HepG2 (cell line): Measurements from ENCODE around the gene RCOR1. TPM values are rescaled to one million over a fixed set of nuclear protein-coding genes. Genes with fewer than 3 reads are reported as not detected.
A peak's percentile ranks its signal among the peaks of the same experiment; 100 is the strongest.

Experiments used
- ARNTL ChIP-seq: sonication (generic); formaldehyde crosslinking; IDR thresholded peaks from 2 replicates; pipeline ENCODE4 v1.4.0; 2020; ENCODE audit warnings: mild to moderate bottlenecking, missing genetic modification reagents
- ATF1 ChIP-seq: IDR thresholded peaks from 2 replicates; pipeline ENCODE4 v1.6.1; 2016; ENCODE audit warnings: mild to moderate bottlenecking, control low read depth
- CC2D1A ChIP-seq: sonication (generic); formaldehyde crosslinking; IDR thresholded peaks from 2 replicates; pipeline ENCODE4 v1.8.1; 2023; ENCODE audit warnings: mild to moderate bottlenecking, missing genetic modification reagents
- DPF2 ChIP-seq: sonication (generic); formaldehyde crosslinking; IDR thresholded peaks from 2 replicates; pipeline ENCODE4 v1.4.0; 2020; ENCODE audit warnings: mild to moderate bottlenecking, low read depth, missing genetic modification reagents, borderline replicate concordance
- ELF1 ChIP-seq: sonication (generic); formaldehyde crosslinking; IDR thresholded peaks from 2 replicates; pipeline ENCODE4 v1.4.0; 2020; ENCODE audit warnings: missing genetic modification reagents
- GATA4 ChIP-seq: sonication (generic); IDR thresholded peaks from 2 replicates; pipeline ENCODE4 v1.6.1; 2016; ENCODE audit warnings: antibody characterized with exemption, low read depth, borderline replicate concordance
- HCFC1 ChIP-seq: fragments of 150-350 bp; IDR thresholded peaks from 2 replicates; pipeline ENCODE4 v1.6.1; 2014; ENCODE audit warnings: low read depth, low read length
- HIVEP1 ChIP-seq: sonication (generic); formaldehyde crosslinking; IDR thresholded peaks from 2 replicates; pipeline ENCODE4 v1.4.0; 2020; ENCODE audit warnings: mild to moderate bottlenecking, missing genetic modification reagents
- KDM5B ChIP-seq: sonication (generic); formaldehyde crosslinking; IDR thresholded peaks from 2 replicates; pipeline ENCODE4 v1.4.0; 2020; ENCODE audit warnings: missing genetic modification reagents, mild to moderate bottlenecking, borderline replicate concordance
- MEF2D ChIP-seq: sonication (generic); formaldehyde crosslinking; IDR thresholded peaks from 2 replicates; pipeline ENCODE4 v1.5.1; 2020; ENCODE audit warnings: mild to moderate bottlenecking, missing genetic modification reagents
- MIXL1 ChIP-seq: IDR thresholded peaks from 2 replicates; pipeline ENCODE4 v1.6.1; 2016
- NFE2L2 ChIP-seq: fragments of 150-350 bp; IDR thresholded peaks from 2 replicates; pipeline ENCODE4 v1.6.1; 2014; ENCODE audit warnings: low read length
- NFIB ChIP-seq: sonication (generic); formaldehyde crosslinking; IDR thresholded peaks from 2 replicates; pipeline ENCODE4 v1.9.0; 2021; ENCODE audit warnings: missing genetic modification reagents, mild to moderate bottlenecking, borderline replicate concordance
- NR2C2 ChIP-seq: sonication (generic); formaldehyde crosslinking; IDR thresholded peaks from 2 replicates; pipeline ENCODE4 v1.4.0; 2020; ENCODE audit warnings: missing genetic modification reagents, mild to moderate bottlenecking, moderate library complexity, borderline replicate concordance
- NR2F2 ChIP-seq: IDR thresholded peaks from 2 replicates; pipeline ENCODE4 v1.6.1; 2012; ENCODE audit warnings: low read depth, inconsistent platforms, borderline replicate concordance
- RELA ChIP-seq: sonication (generic); formaldehyde crosslinking; IDR thresholded peaks from 2 replicates; pipeline ENCODE4 v1.4.0; 2020; ENCODE audit warnings: missing genetic modification reagents
- SMC3 ChIP-seq: IDR thresholded peaks from 2 replicates; pipeline ENCODE4 v1.6.1; 2011; ENCODE audit warnings: low read length, improper control_type of control experiment
- YEATS4 ChIP-seq: sonication (generic); formaldehyde crosslinking; IDR thresholded peaks from 2 replicates; pipeline ENCODE4 v1.4.0; 2020; ENCODE audit warnings: missing genetic modification reagents, borderline replicate concordance
- ZNF383 ChIP-seq: sonication (generic); formaldehyde crosslinking; IDR thresholded peaks from 2 replicates; pipeline ENCODE4 v1.4.0; 2020; ENCODE audit warnings: missing genetic modification reagents, mild to moderate bottlenecking, borderline replicate concordance
- ZNF652 ChIP-seq: IDR thresholded peaks from 2 replicates; pipeline ENCODE4 v1.6.1; 2016; ENCODE audit warnings: low read depth, borderline replicate concordance
- ZNF709 ChIP-seq: sonication (generic); formaldehyde crosslinking; IDR thresholded peaks from 2 replicates; pipeline ENCODE4 v1.5.0; 2020; ENCODE audit warnings: mild to moderate bottlenecking, missing genetic modification reagents
- polyA plus RNA-seq, 8 experiments: library from polyadenylated mRNA; depleted of rRNA in 3 of 8; stranded (reverse) in 7 of 8; unstranded in 1 of 8; fragments of >200 nt; fragmentation: Illumina TruSeq in 4 of 8; extraction: Trizol in 4 of 8; gene quantifications; 2 replicates each; pipeline versions ENCODE4 v1.2.1 to v1.2.3, GENCODE V29; 2011 to 2016; ENCODE audit warnings: low read depth in 4 of 8, missing spikeins in 1 of 8, mixed read lengths in 1 of 8; ENCODE audit not compliant: insufficient read depth in 1 of 8
- total RNA-seq, 5 experiments: library from RNA; depleted of rRNA; stranded (reverse); fragments of >200 nt; fragmentation: Illumina TruSeq; extraction: Trizol; gene quantifications; 2 replicates each; pipeline ENCODE4 v1.2.3, GENCODE V29; 2016; ENCODE audit warnings: low read depth in 1 of 5
- TF ChIP-seq, protein P1 (sequence below): sonication (generic); formaldehyde crosslinking; IDR thresholded peaks from 2 replicates; pipeline ENCODE4 v1.4.0; 2020; ENCODE audit warnings: missing genetic modification reagents
- TF ChIP-seq, protein P2 (sequence below): sonication (generic); formaldehyde crosslinking; IDR thresholded peaks from 2 replicates; pipeline ENCODE4 v1.4.0; 2020; ENCODE audit warnings: missing genetic modification reagents, borderline replicate concordance
- TF ChIP-seq, protein P3 (sequence below): sonication (generic); formaldehyde crosslinking; IDR thresholded peaks from 2 replicates; pipeline ENCODE4 v1.4.0; 2020; ENCODE audit warnings: missing genetic modification reagents
- TF ChIP-seq, protein P4 (sequence below): sonication (generic); formaldehyde crosslinking; IDR thresholded peaks from 2 replicates; pipeline ENCODE4 v1.5.0; 2020; ENCODE audit warnings: missing genetic modification reagents, mild to moderate bottlenecking, borderline replicate concordance

RCOR1 gene
- total and polyA plus RNA-seq, 2 of the 13 experiments (the other 11 are each of a cell fraction or from before 2014, with no cell fraction given) = 10.2 to 11.1 TPM

DNA sequence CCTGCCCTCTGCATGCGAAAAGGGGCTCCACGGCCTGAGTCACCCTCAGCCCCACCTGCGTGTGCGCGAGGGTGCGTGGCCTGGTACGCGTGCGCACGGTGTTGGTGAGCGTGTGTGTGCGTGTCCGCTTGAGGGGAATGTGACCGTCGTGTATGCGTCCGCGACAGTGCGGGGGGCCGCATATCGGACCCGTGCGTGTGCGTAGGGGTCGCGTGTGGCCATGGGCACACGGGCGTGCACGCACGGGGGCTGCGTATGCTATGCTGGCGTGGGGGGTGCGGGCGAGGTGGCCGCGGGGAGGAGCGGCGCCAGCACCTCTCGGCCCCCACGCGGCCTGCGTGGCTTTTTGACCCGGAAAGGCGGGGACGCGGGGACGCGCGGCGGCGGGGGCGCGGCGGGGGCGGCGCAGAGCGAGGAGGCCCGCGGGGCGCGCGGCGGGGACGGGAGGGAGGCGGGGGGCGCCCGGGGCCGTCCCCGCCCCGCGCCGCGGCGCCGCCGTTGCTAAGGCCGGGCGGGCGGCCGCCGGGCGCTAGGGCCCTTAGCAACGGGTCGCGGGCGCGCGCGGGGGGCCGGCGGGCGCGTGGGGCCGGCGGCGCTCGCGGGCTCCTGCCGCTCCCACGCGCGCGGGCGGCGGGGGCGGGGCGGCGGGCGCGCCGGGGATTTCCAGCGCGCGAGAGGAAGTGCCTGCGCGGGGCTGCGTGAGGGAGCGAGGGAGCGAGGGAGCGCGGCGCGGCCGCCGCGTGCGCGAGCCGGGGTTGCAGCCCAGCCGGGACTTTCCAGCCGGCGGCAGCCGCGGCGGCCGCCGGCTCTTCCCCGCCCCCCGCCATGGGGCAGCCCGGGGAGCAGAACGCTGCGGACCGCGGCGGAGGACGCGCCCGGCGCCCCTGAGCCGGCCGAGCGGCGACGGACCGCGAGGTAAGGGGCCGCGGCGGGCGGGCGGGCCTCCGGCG, 184.6 kb downstream of the RCOR1 start, which contains the start of gene TRAF3 (continued):
- TF ChIP-seq NR2C2 (peak; percentile 33; the same call in 1 of the 2 replicates), ARNTL (no peak), MEF2D (CRISPR knock-in tag) (no peak), ELF1 (no peak), ZNF383 (CRISPR knock-in tag) (no peak), ATF1 (CRISPR knock-in tag) (no peak), RELA (CRISPR knock-in tag) (no peak), HIVEP1 (CRISPR knock-in tag) (peak; percentile 39; the same call in 1 of the 2 replicates), GATA4 (no peak), SMC3 (no peak), CC2D1A (CRISPR knock-in tag) (no peak), KDM5B (CRISPR knock-in tag) (peak; percentile 83), DPF2 (CRISPR knock-in tag) (no peak), HCFC1 (no peak), NFE2L2 (no peak), NR2F2 (no peak), YEATS4 (CRISPR knock-in tag) (no peak), ZNF652 (CRISPR knock-in tag) (no peak), ZNF709 (CRISPR knock-in tag) (no peak), NFIB (CRISPR knock-in tag) (no peak), MIXL1 (CRISPR knock-in tag) (no peak)
- TF ChIP-seq, protein P1, sequence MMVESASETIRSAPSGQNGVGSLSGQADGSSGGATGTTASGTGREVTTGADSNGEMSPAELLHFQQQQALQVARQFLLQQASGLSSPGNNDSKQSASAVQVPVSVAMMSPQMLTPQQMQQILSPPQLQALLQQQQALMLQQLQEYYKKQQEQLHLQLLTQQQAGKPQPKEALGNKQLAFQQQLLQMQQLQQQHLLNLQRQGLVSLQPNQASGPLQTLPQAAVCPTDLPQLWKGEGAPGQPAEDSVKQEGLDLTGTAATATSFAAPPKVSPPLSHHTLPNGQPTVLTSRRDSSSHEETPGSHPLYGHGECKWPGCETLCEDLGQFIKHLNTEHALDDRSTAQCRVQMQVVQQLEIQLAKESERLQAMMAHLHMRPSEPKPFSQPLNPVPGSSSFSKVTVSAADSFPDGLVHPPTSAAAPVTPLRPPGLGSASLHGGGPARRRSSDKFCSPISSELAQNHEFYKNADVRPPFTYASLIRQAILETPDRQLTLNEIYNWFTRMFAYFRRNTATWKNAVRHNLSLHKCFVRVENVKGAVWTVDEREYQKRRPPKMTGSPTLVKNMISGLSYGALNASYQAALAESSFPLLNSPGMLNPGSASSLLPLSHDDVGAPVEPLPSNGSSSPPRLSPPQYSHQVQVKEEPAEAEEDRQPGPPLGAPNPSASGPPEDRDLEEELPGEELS (CRISPR knock-in tag) = no peak
- TF ChIP-seq, protein P2, sequence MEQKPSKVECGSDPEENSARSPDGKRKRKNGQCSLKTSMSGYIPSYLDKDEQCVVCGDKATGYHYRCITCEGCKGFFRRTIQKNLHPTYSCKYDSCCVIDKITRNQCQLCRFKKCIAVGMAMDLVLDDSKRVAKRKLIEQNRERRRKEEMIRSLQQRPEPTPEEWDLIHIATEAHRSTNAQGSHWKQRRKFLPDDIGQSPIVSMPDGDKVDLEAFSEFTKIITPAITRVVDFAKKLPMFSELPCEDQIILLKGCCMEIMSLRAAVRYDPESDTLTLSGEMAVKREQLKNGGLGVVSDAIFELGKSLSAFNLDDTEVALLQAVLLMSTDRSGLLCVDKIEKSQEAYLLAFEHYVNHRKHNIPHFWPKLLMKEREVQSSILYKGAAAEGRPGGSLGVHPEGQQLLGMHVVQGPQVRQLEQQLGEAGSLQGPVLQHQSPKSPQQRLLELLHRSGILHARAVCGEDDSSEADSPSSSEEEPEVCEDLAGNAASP (CRISPR knock-in tag) = no peak
- TF ChIP-seq, protein P3, sequence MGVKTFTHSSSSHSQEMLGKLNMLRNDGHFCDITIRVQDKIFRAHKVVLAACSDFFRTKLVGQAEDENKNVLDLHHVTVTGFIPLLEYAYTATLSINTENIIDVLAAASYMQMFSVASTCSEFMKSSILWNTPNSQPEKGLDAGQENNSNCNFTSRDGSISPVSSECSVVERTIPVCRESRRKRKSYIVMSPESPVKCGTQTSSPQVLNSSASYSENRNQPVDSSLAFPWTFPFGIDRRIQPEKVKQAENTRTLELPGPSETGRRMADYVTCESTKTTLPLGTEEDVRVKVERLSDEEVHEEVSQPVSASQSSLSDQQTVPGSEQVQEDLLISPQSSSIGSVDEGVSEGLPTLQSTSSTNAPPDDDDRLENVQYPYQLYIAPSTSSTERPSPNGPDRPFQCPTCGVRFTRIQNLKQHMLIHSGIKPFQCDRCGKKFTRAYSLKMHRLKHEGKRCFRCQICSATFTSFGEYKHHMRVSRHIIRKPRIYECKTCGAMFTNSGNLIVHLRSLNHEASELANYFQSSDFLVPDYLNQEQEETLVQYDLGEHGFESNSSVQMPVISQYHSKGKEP (CRISPR knock-in tag) = no peak
- TF ChIP-seq, protein P4, sequence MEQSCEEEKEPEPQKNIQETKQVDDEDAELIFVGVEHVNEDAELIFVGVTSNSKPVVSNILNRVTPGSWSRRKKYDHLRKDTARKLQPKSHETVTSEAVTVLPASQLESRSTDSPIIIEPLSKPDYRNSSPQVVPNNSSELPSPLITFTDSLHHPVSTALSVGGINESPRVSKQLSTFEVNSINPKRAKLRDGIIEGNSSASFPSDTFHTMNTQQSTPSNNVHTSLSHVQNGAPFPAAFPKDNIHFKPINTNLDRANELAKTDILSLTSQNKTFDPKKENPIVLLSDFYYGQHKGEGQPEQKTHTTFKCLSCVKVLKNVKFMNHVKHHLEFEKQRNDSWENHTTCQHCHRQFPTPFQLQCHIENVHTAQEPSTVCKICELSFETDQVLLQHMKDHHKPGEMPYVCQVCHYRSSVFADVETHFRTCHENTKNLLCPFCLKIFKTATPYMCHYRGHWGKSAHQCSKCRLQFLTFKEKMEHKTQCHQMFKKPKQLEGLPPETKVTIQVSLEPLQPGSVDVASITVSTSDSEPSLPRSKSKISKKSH = no peak
